BJ (cell line): ENCODE results near the gene KLF4. TPM values are rescaled to one million over a fixed set of nuclear protein-coding genes. Genes with fewer than 3 reads are reported as not detected.

Experiments
- CTCF ChIA-PET: fragments of 350-600 bp; formaldehyde crosslinking; extraction: SDS; loops from one replicate; lab custom pipeline; 2021; ENCODE audit warnings: antibody characterized with exemption, inconsistent platforms; lab: Yijun Ruan, JAX
- POLR2A ChIA-PET: fragments of 300-600 bp; sonication (Branson Sonifier 250); formaldehyde crosslinking; extraction: SDS; loops from one replicate; lab custom pipeline; 2021; ENCODE audit warnings: antibody characterized with exemption; lab: Charles Lee
- DNase-seq: peaks from one replicate; pipeline ENCODE4 v3.0.0-alpha.2; 2011; ENCODE audit warnings: low read depth
- H3K27me3 ChIP-seq: 2 replicates; pipeline ENCODE4 v1.6.0; 2011; ENCODE audit warnings: low read length; ENCODE audit not compliant: control insufficient read depth, insufficient read depth
- H3K36me3 ChIP-seq: 2 replicates; pipeline ENCODE4 v1.5.1; 2011; ENCODE audit warnings: low read length; ENCODE audit not compliant: control insufficient read depth, insufficient read depth
- H3K4me3 ChIP-seq: 2 replicates; pipeline ENCODE4 v1.5.1; 2011; ENCODE audit warnings: low read depth, mild to moderate bottlenecking, control low read depth, low read length
- polyA plus RNA-seq: library from polyadenylated mRNA; depleted of rRNA; stranded (reverse); fragments of >200 nt; gene quantifications from 2 replicates; pipeline ENCODE4 v1.2.3, GENCODE V29; 2011
- TF ChIP-seq, protein P1 (sequence below): IDR thresholded peaks from 2 replicates; pipeline ENCODE4 v1.5.1; 2011; ENCODE audit warnings: low read depth, mild to moderate bottlenecking, control low read depth, inconsistent platforms, low read length, moderate library complexity; ENCODE audit not compliant: insufficient read depth

Gene KLF4
- polyA plus RNA-seq, 1 experiment: 4.3 TPM

DNA sequence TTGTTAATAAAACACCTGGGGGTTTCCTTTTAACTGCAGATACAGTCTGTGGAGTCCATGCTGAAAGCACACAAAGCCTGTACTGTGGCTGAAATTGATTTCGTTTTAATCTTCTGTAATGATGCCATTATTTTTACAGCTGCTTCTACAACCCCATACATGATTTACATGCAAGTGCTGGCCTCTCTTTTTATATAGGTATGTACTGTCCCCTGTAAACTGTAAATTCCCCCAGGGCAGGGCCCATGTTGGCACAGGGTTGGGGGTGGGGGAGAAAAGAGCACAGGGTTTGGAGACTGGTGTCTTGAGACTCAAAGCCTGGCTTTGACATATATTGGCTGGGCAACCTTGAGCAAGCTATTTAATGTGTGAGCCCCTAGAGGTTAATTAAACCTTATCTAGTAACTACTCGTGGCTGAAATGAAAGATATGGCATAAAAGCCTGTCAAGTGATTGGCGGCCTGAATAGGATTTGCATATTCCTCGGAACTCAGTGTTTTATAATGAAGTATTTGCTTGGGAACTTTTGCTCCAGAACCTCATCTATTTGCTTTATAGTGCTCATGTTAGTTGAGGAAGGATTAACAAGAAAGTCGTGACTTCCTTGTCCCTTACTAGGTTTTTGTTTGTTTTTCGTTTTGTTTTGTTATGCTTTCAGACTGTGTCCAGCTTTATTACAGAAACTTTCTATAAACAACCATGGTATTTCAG lies 34.0 kb downstream of the KLF4 start:
- TF ChIP-seq, protein P1, sequence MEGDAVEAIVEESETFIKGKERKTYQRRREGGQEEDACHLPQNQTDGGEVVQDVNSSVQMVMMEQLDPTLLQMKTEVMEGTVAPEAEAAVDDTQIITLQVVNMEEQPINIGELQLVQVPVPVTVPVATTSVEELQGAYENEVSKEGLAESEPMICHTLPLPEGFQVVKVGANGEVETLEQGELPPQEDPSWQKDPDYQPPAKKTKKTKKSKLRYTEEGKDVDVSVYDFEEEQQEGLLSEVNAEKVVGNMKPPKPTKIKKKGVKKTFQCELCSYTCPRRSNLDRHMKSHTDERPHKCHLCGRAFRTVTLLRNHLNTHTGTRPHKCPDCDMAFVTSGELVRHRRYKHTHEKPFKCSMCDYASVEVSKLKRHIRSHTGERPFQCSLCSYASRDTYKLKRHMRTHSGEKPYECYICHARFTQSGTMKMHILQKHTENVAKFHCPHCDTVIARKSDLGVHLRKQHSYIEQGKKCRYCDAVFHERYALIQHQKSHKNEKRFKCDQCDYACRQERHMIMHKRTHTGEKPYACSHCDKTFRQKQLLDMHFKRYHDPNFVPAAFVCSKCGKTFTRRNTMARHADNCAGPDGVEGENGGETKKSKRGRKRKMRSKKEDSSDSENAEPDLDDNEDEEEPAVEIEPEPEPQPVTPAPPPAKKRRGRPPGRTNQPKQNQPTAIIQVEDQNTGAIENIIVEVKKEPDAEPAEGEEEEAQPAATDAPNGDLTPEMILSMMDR: no peak
- DNase-seq: no peak
- POLR2A ChIA-PET: no interaction called here
- no peaks in the 10 kb centered on the region for H3K36me3 ChIP-seq
- no peaks in the 10 kb centered on the region for H3K27me3 ChIP-seq
- CTCF ChIA-PET: interaction anchor here (2.1 kb wide), 1 partner anchor 10 kb away, joined by 12 read pairs; no protein-coding TSS in a partner anchor
- H3K4me3 ChIP-seq: no peak overlapping the region

- H3K36me3 ChIP-seq: no peaks in the 10 kb centered on the region
- H3K4me3 ChIP-seq: no peak overlapping the region
- no peak for DNase-seq
- ChIA-PET POLR2A (no interaction called here), CTCF (interaction anchor here (0.6 to 1.9 kb wide), 2 partner anchors 12 to 31 kb away, joined by 4 to 5 read pairs; no protein-coding TSS in a partner anchor)
- TF ChIP-seq, protein P1: no peak
- H3K27me3 ChIP-seq: no peaks in the 10 kb centered on the region
Observed at GRCh38 chr9:107453479-107453878, 36.1 kb downstream of the KLF4 start.

DNA sequence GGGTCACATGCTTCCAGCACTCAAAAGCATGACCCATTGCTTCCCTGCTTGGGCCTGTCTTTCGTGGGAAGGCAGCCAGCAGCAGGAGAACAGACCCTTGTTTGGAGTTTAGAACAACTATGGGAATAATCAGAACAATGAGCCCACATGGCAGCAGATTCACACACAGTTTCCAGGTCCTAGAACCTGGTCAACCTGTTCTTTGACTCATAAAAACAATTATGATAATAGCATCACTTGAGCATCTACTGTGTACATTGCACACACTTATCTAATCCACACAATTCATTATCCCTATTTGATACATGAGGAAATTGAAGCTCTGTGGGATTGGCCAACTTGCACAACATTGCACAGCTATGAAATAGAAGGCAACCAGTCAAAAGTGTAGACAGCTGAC lies 41.7 kb downstream of the KLF4 start:
- ChIA-PET POLR2A (no interaction called here), CTCF (interaction anchor here (0.7 to 2.9 kb wide), 4 partner anchors 9 to 1313 kb away, joined by 3 to 8 read pairs (median 5); no protein-coding TSS in a partner anchor)
- DNase-seq: no peak
- no peaks in the 10 kb centered on the region for H3K27me3 ChIP-seq
- TF ChIP-seq, protein P1: no peak
- no peak overlapping the region for H3K4me3 ChIP-seq
- no peaks in the 10 kb centered on the region for H3K36me3 ChIP-seq

- Histone ChIP-seq H3K27me3 (no peaks in the 10 kb centered on the region), H3K4me3 (no peak overlapping the region), H3K36me3 (no peaks in the 10 kb centered on the region)
- TF ChIP-seq, protein P1: no peak
- DNase-seq: no peak
- POLR2A ChIA-PET: no interaction called here
- CTCF ChIA-PET: interaction anchor here (0.7 to 2.9 kb wide), 4 partner anchors 8 to 1314 kb away, joined by 3 to 8 read pairs (median 5); no protein-coding TSS in a partner anchor
Observed at GRCh38 chr9:107447081-107447480, 42.5 kb downstream of the KLF4 start.

GRCh38 chr9:107446491-107446890 lies 43.1 kb downstream of the KLF4 start:
- CTCF ChIA-PET: interaction anchor here (3.0 kb wide), 1 partner anchor 24 kb away, joined by 8 read pairs; no protein-coding TSS in a partner anchor
- TF ChIP-seq, protein P1: no peak
- no peaks in the 10 kb centered on the region for H3K36me3 ChIP-seq
- POLR2A ChIA-PET: no interaction called here
- no peaks in the 10 kb centered on the region for H3K27me3 ChIP-seq
- no peak for DNase-seq
- H3K4me3 ChIP-seq: no peak overlapping the region
